Parathyroid adenoma (tissue), 2 donors: ENCODE results near the gene KLF15.

Source experiments
- H2AFZ ChIP-seq: fragments of 300-600 bp; sonication (generic); one replicate; pipeline ENCODE4 v1.7.0; 2017; ENCODE audit warnings: antibody characterized with exemption, mild to moderate bottlenecking
- H3K27ac ChIP-seq: fragments of 300-600 bp; sonication (generic); one replicate; pipeline ENCODE4 v1.7.0; 2017
- H3K27me3 ChIP-seq: fragments of 300-600 bp; sonication (generic); one replicate; pipeline ENCODE4 v1.7.0; 2017; ENCODE audit warnings: low read length; ENCODE audit not compliant: control insufficient read depth, insufficient read depth
- H3K36me3 ChIP-seq: fragments of 300-600 bp; sonication (generic); one replicate; pipeline ENCODE4 v1.7.0; 2017; ENCODE audit warnings: low read length; ENCODE audit not compliant: control insufficient read depth, insufficient read depth
- H3K4me1 ChIP-seq: fragments of 300-600 bp; sonication (generic); one replicate; pipeline ENCODE4 v1.7.0; 2017; ENCODE audit warnings: control low read depth
- H3K4me2 ChIP-seq: fragments of 300-600 bp; sonication (generic); one replicate; pipeline ENCODE4 v1.7.0; 2017; ENCODE audit warnings: low read length
- H3K4me3 ChIP-seq: fragments of 300-600 bp; sonication (generic); one replicate; pipeline ENCODE4 v1.7.0; 2017; ENCODE audit warnings: low read depth, low read length
- H3K79me2 ChIP-seq: fragments of 300-600 bp; sonication (generic); one replicate; pipeline ENCODE4 v1.7.0; 2017; ENCODE audit warnings: control low read depth
- H3K9ac ChIP-seq: fragments of 300-600 bp; sonication (generic); one replicate; pipeline ENCODE4 v1.7.0; 2017; ENCODE audit warnings: mild to moderate bottlenecking
- H3K9me3 ChIP-seq: fragments of 300-600 bp; sonication (generic); one replicate; pipeline ENCODE4 v1.7.0; 2017; ENCODE audit warnings: low read length; ENCODE audit not compliant: control insufficient read depth
- TF ChIP-seq, protein P1 (sequence below): fragments of 300-600 bp; sonication (generic); IDR thresholded peaks from one replicate; pipeline ENCODE4 v1.7.0; 2017; ENCODE audit warnings: antibody characterized with exemption, mild to moderate bottlenecking
- donor health status: primary hyperparathyroidism.

KLF15 gene

DNA sequence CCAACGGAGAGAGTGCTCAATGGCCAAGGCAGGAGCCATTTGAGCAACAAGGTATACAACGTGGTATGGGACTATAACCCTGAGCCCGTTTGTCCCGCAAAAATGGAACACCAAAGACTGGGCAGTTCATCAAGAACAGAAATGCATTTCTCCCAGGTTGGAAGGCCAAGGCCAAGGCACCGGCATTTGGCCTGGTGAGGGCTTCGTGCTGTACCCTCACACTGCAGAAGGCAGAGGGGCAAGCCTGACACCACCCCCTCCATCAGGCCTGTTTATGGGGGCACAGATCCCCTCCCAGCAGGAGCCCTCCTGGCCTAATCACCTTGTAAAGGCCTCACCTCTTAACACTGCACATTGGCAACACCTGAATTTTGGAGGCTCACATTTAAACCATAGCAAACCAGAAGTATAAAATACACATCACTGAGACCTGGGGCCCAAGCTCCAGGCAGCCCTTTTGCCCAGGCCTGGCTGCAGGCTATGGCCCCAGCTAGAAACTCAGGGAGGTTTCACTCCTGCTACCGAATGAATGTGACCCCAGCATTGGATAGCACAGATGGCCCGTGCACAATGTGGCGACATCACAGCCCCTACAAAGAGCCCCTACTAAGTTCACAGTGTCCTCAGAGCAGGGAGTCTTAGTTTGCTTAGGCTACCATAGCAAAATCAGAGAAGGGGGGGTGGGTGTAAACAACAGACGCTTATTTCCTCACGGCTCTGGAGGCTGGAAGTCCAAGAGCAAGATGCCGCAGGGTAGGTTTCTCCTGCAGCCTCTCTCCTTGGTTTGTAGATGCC, 47.1 kb downstream of the KLF15 start:
- H2AFZ ChIP-seq = no peak overlapping the region

DNA sequence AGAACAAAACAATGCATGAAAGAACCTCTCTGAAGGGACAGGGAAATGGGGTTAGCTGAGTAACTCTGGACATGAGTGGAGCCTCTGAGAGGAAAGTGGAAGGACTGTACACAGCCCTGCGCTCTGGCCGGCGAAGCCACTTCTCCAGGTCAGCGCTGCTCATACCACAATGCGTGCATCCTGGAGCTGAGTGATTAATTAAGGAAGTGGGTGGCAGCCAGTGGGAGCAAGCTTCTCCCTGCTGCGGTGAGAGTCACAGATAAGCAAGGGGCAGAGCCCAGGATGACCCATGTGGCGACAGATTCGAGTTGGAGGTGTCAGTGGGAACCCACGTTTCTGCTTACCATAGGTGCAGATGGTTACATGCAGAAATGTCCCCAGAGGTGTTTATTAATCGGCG, 48.0 kb downstream of the KLF15 start:
- H3K79me2 ChIP-seq = no peaks in the 10 kb centered on the region
- no peak overlapping the region for H3K4me3 ChIP-seq
- H2AFZ ChIP-seq = no peak overlapping the region
- no peak overlapping the region for H3K9ac ChIP-seq
- H3K4me1 ChIP-seq = no peaks in the 10 kb centered on the region
- no peaks in the 10 kb centered on the region for H3K36me3 ChIP-seq
- H3K27me3 ChIP-seq = no peaks in the 10 kb centered on the region
- no peak overlapping the region for H3K4me2 ChIP-seq
- TF ChIP-seq, protein P1, sequence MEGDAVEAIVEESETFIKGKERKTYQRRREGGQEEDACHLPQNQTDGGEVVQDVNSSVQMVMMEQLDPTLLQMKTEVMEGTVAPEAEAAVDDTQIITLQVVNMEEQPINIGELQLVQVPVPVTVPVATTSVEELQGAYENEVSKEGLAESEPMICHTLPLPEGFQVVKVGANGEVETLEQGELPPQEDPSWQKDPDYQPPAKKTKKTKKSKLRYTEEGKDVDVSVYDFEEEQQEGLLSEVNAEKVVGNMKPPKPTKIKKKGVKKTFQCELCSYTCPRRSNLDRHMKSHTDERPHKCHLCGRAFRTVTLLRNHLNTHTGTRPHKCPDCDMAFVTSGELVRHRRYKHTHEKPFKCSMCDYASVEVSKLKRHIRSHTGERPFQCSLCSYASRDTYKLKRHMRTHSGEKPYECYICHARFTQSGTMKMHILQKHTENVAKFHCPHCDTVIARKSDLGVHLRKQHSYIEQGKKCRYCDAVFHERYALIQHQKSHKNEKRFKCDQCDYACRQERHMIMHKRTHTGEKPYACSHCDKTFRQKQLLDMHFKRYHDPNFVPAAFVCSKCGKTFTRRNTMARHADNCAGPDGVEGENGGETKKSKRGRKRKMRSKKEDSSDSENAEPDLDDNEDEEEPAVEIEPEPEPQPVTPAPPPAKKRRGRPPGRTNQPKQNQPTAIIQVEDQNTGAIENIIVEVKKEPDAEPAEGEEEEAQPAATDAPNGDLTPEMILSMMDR = no peak
- H3K9me3 ChIP-seq = no peaks in the 10 kb centered on the region
- H3K27ac ChIP-seq = no peak overlapping the region

More for the DNA sequence above, 47.1 kb downstream of the KLF15 start:
- H3K79me2 ChIP-seq = no peaks in the 10 kb centered on the region
- H3K36me3 ChIP-seq = no peaks in the 10 kb centered on the region
- H3K27ac ChIP-seq = no peak overlapping the region
- H3K27me3 ChIP-seq = no peaks in the 10 kb centered on the region
- no peaks in the 10 kb centered on the region for H3K9me3 ChIP-seq
- no peak overlapping the region for H3K4me3 ChIP-seq
- no peak overlapping the region for H3K9ac ChIP-seq
- H3K4me1 ChIP-seq = no peaks in the 10 kb centered on the region
- TF ChIP-seq, protein P1 = no peak
- no peak overlapping the region for H3K4me2 ChIP-seq

DNA sequence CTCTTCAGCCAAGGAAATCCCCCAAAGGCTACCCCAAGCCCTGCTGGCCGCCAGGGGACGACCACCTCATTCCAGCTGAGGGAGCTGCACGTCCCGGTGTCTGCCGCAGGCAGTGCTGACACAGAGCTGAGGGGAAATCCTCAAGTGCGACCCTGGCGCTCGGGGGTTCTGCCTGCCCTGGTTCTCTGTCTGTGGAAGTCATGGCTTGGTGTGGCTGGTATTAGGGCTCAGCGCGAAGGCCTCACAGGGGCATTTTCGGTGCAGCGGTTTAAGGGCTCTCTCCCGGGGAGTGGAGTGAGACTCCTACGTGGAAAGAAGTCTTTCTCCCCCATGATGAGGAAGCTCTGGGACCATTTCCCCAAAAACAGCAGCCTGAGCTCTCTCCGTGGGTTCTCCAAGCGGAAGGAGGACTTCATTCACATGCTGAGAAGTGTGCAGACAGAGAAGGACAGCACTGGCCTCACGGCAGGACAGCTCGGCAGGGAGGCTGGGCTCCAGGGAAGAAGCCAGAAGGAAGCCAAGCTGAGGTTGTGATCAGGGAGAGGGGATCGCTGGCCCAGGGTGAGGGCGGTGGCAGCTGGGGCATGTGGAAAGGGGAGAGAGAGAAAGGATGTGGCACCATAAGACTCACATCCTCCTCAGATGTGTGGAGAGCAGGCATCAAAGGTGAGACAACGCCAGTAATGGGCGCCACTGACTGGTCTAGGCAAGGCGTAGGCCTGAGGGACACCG, 48.6 kb downstream of the KLF15 start:
- H3K4me3 ChIP-seq = no peak overlapping the region
- H2AFZ ChIP-seq = no peak overlapping the region
- H3K9me3 ChIP-seq = no peaks in the 10 kb centered on the region
- no peaks in the 10 kb centered on the region for H3K79me2 ChIP-seq
- no peak overlapping the region for H3K27ac ChIP-seq
- H3K27me3 ChIP-seq = no peaks in the 10 kb centered on the region
- H3K4me2 ChIP-seq = no peak overlapping the region
- H3K9ac ChIP-seq = no peak overlapping the region
- H3K36me3 ChIP-seq = no peaks in the 10 kb centered on the region
- no peaks in the 10 kb centered on the region for H3K4me1 ChIP-seq
- TF ChIP-seq, protein P1 = no peak

DNA sequence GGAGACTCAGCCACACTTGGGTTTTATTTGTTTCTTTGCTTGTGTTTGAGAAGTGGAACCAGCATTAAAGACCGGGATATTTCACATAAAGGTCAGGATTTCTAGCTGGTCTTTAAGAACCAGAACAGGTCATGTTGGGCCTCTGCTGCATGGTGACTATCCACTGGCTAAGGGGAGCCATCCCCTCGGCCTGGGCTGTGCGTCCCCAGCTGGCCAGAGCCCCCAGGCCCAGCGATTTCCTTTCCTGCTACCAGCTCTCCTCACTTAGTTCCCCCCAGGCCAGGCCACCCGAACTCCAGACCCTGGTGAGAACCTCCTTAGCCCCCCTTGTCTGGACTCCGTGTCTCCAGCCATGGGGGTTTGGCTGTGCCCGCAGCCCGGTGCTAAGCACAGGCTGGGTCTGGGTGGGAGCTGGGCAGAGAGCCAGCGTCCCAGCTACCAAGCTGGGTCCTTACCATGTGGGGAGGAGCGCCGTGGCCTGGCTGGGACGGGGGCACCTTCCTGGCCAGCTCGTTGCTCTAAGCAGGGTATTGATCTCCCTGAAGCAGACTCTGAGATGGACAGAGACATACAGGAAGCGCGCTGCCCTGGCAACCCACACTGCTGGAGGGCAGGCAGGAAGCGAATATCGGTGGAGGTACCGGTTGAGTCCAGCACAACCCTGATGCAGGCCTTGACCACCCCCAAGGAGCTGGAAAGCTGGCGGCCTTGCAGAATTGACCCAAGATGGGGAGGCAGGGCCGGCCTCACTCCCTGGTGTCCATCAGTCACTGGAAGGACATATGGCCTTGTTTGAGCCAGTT, 49.4 kb downstream of the KLF15 start:
- TF ChIP-seq, protein P1 = no peak
- Histone ChIP-seq H3K4me3 (no peak overlapping the region), H3K9ac (no peak overlapping the region), H3K79me2 (no peaks in the 10 kb centered on the region), H3K27ac (no peak overlapping the region), H3K4me1 (no peaks in the 10 kb centered on the region), H3K27me3 (no peaks in the 10 kb centered on the region), H3K9me3 (no peaks in the 10 kb centered on the region), H2AFZ (no peak overlapping the region), H3K36me3 (no peaks in the 10 kb centered on the region), H3K4me2 (no peak overlapping the region)
